ENCODE measurements around the gene C16orf90.
"Not testable (repeated sequence)": the region's sequence is repeated elsewhere in the genome, so short reads cannot be mapped to it uniquely, and the experiment has no call there.

C16orf90 gene

DNA sequence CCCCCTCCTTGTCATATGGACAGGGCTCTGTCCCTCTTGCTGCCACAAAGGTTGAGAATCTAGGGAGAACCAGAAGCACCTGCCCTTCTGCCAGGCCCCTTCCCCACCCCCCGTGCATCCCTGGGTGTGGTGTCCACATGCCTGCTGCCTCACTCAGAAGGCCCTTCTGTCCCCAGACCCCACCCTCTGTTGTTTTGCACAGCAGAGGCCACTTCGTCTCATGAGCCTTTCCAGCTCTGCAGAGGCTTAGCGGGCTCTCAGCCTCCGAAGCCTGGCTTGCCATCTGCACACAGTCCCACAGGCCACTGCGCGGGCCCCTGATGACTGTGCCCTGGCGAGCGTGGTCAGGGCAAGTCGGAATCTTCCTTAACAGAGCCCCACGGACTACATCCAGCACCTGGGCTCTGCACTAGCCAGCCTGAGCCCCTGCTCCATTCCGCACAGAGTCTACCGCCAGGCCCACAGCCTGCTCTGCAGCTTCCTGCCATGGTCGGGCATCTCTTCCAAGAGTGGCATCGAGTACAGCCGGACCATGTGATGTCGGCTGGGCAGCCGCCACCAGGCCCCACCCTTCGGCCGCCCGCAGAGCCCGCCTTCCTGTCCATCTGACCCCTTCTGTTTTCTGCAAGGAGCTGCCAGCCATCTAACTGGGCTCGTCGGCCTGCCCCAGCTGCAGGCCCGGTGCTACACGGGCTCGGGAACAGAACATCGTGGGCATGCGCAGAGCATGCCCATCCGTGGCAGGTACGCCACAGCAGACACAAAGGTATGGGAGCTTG, 10.8 kb downstream of the C16orf90 start:
- DNase-seq (ENCODE audit: low read depth in 3 of 3), result no peak

GRCh38 chr16:3482659-3483241, 12.5 kb downstream of the C16orf90 start:
- DNase-seq (ENCODE audit: low read depth in 3 of 3), result no peak

DNA sequence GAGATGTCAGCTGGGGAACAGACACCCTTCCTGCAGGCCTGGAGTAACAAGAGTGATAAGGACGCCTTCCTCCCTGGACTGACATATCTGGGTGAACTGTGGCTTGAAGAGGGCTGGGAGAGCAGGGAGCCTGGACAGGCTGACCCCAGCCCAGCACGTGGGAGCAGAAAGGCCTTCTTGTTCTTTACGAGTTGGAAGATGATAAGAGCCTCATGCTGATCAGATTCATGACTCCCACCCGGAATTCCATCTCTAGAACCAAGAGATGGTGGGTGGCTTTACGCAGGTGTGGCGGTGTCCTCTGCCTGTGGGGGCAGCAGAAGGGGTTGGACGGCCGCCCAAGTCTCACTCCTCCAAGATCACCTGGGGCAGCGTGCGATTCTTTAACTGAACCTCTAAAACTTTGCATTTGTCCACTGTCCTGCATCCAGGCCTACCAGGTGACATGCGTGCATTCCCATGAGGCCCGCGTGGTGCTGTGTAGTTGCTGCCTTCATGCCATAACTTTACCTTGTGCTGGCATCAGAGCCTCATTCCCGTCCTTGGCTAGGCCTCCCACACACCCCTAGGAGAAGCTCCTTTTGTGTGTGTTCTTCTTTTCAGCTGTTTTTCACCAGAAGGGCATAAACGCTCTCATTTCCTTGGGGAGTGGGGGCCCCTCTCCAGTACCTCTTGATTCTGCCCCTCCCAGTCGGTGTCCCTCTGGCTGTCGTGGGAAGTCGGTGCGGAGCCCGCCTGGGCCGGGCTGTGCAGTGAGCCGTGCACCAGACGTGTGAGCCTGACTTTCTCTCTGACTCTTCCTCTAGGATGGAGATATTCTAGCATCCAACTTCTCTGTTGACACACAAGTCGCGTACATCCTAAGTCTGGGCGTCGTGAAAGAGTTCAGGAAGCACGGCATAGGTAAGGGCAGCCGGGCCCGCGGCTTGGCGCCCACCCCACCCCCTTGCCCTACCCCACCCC, 13.3 kb downstream of the C16orf90 start:
- DNase-seq (ENCODE audit: low read depth in 3 of 3), result no peak

DNA sequence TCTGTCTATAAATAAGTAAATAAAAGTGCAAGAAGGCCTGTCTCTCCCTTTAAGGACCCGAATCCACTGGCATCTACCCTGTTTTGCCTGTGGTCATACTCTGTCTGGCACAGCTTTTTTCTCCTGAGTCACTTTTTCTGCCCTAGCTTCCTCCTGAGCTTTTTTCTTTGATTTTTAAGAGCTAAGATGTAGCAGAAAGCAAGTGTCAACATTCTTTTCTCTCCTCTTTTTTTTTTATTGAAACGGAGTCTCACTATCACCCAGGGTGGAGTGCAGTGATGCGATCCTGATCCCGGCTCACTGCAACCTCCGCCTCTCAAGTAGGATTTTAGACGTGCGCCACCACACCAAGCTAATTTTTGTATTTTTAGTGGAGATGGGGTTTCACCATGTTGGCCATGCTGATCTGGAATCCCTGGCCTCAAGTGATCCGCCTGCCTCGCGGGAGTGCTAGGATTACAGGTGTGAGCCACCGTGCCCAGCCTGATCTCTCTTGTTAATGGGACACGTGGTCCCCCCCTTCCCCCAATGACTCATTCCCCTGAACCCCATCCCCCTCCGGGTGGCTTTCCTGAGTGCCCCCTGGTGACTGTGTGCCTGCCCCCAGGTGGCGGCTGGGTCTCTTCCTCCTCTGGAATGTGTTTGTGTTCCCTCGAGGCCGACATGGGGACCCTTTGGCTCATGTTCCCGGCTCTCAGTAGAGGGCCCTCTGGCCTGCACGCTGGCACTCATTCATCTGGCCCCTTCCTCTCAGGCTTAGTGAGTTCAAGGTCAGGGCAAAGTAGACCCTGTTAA, 14.2 kb downstream of the C16orf90 start:
- no peak for DNase-seq (ENCODE audit: low read depth in 3 of 3)

DNA sequence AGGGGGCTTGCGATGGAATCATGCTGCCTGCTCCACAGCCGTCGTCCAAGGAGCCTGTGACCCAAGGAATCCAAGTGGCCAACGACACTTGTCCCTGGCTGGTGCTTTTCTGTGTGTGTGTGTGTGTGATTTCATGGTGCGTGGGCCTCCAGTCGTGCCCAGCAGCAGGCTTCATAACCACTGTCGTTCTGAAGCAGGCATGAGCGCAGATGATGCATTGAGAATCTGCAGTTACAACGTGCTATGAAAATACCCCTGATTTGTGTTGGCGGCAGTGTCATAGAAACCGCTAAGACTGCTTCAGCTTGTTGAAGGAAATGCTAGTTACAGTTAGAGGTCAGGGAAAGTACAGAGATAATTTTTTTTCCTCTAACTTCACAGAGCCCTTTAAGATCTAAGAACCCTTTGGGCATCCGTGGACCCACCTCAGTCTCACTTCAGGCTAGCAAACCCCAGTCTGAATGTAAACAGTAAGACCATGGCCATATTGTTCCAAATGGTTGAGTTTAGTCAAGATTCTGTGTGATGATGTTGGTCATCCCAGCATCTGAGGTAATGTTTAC, 15.6 kb downstream of the C16orf90 start:
- DNase-seq (ENCODE audit: low read depth in 3 of 3), result no peak

- no peak for DNase-seq (ENCODE audit: low read depth in 3 of 3)
Measured at GRCh38 chr16:3478242-3478925, 16.9 kb downstream of the C16orf90 start.

GRCh38 chr16:3476409-3476808, 18.9 kb downstream of the C16orf90 start:
- no peak for DNase-seq (ENCODE audit: low read depth in 3 of 3)

- no peak for DNase-seq (ENCODE audit: low read depth in 3 of 3)
Measured at GRCh38 chr16:3475604-3476375, 19.5 kb downstream of the C16orf90 start.

- not testable (repeated sequence) for DNase-seq (ENCODE audit: low read depth in 3 of 3)
Measured at GRCh38 chr16:3474870-3475269, 20.4 kb downstream of the C16orf90 start.

DNA sequence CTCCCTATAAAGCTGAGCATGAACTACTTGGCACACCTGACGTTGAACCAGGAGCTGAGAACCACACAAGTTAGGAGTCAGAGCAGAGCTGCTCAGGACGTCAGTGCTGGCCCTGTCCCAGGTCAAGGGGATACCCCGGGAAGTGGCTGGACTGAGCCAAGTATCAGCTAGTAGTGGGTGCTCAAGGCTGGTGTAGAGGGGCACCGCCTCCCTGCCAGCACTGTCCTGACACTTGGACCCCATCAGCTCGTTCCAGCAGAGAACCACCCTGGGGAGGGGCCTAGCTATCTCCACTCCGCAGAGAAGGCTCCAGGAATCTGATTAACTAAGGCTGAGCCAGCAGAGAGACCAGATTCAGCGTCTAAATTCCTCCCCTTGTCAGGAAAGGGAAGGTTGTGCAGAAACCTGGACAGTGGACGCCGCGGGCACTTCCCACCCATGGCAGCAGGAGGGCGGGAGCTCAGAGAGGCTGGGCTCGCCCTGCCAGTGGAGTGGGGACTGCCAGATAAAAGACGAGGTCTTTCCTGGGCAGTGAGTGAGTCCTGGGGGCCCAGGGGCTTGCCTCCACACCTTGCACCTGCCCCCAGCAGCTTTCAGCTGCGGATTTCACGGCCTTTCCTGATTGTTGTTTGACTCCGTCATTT, 21.0 kb downstream of the C16orf90 start:
- no peak for DNase-seq (ENCODE audit: low read depth in 3 of 3)

DNA sequence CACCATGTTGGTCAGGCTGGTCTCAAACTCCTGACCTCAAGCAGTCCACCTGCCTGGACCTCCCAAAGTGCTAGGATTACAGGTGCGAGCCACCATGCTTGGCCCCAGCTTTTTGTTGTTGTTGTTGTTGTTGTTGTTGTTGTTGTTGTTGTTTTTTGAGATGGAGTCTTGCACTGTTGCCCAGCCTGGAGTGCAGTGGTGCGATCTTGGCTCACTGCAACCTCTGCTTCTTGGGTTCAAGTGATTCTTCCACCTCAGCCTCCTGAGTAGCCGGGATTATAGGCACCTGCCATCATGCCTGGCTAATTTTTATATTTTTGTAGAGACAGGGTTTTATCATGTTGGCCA, 21.7 kb downstream of the C16orf90 start:
- not testable (repeated sequence) for DNase-seq (ENCODE audit: low read depth in 3 of 3)

- no peak for DNase-seq (ENCODE audit: low read depth in 3 of 3)
Measured at GRCh38 chr16:3472878-3473595, 22.3 kb downstream of the C16orf90 start.

GRCh38 chr16:3471518-3472176, 23.6 kb downstream of the C16orf90 start:
- no peak for DNase-seq (ENCODE audit: low read depth in 3 of 3)

DNA sequence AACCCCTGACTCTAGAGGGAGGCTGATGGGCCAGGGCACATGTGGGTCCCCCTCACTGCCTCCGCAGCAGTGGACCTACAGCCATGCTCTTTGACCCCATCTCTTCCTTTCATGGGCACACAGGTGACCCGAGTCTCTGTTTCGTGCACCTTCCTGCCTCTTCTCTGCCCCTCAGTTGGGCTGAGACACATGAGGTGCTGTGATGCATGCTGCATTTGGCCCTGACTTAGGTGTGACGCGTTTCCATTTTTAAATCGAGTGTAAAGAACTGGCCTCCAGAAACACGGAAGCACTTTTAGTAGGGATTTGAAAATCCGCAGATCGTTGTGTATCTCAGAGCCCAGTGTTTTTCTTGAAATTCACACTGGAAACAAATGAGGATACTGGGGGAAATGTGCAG, 24.6 kb downstream of the C16orf90 start:
- DNase-seq (ENCODE audit: low read depth in 3 of 3), result no peak

- no peak for DNase-seq (ENCODE audit: low read depth in 3 of 3)
Measured at GRCh38 chr16:3469736-3470135, 25.6 kb downstream of the C16orf90 start.

GRCh38 chr16:3468501-3468900, 26.8 kb downstream of the C16orf90 start:
- DNase-seq (ENCODE audit: low read depth in 3 of 3), result no peak

DNA sequence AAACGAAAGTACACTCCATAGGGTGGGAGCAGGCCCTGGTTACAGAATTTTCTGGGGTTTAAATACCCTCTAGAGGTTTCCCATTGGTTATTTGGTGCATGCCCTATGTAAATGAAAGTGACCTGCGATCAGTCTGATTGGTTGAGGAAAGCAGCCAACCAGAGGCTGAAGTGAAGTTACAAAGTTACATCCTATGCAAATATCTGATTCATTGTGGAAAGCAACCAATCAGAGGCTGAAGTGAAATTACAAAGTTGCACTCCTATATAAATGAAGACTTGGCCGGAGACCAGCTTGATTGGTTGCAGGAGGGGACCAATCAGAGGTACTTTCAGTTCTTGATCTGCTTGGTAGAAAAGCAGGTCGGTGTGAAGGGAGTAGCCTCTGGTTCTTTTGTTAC, 27.4 kb downstream of the C16orf90 start:
- DNase-seq (ENCODE audit: low read depth in 3 of 3), result no peak

DNA sequence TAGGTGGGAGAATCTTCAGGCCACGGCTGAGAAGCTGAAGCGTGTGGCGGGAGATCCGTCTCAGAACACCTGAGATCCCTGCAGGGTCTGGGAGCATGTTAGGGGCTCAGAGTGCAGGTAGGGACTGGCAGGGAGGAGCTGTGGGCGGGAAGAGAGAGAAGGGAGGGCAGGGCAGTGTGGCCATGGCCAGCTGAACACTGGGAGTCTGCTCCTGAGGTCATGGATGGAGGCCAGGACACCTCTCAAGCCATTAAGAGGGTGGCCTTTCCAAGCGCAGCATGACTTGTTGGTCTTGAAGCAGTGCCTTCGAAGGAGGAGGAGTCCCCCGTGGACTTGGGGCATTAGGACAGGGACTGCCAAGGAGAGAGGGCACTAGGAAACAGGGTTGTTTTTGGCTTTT, 28.1 kb downstream of the C16orf90 start:
- DNase-seq (ENCODE audit: low read depth in 3 of 3), result no peak

Measured in stimulated activated CD4-positive, alpha-beta T cell treated with anti-CD3 and anti-CD28 coated beads, TNF-alpha, amount 100 ng/mL, for 4 hours (primary cell).